OCI-LY7 (cell line): ENCODE measurements around the gene ABHD1. TPM values are rescaled to one million over a fixed set of nuclear protein-coding genes. Genes with fewer than 3 reads are reported as not detected.

Experiments
- BruUV-seq: library from RNA; stranded (reverse); fragments of 400-500 nt; replicated peaks from 2 replicates; lab custom pipeline; 2021; lab: Mats Ljungman, UMichigan
- CTCF ChIA-PET: fragments of 300-600 bp; sonication (Branson Sonifier 250); formaldehyde crosslinking; loops from one replicate; lab custom pipeline; 2022; ENCODE audit warnings: antibody characterized with exemption; ENCODE audit not compliant: unreplicated experiment; lab: Charles Lee
- POLR2A ChIA-PET: fragments of 300-600 bp; sonication (Branson Sonifier 250); formaldehyde crosslinking; loops from one replicate; lab custom pipeline; 2022; ENCODE audit warnings: antibody characterized with exemption; lab: Charles Lee
- DNase-seq: peaks from one replicate; pipeline ENCODE4 v3.0.0-alpha.2; 2015; ENCODE audit warnings: low spot score
- H2AFZ ChIP-seq: fragments of 200-600 bp; sonication (generic), shearing (Covaris generic); 2 replicates; pipeline ENCODE4 v1.6.1; 2014; ENCODE audit warnings: mild to moderate bottlenecking, antibody characterized with exemption, low read length, moderate library complexity
- H3K27ac ChIP-seq: fragments of 200-600 bp; sonication (generic); 2 replicates; pipeline ENCODE4 v1.5.1; 2014; ENCODE audit warnings: mixed run types, low read depth, mild to moderate bottlenecking, moderate library complexity, low read length, inconsistent platforms; ENCODE audit not compliant: poor library complexity, severe bottlenecking
- H3K36me3 ChIP-seq: fragments of 200-600 bp; sonication (generic); 2 replicates; pipeline ENCODE4 v1.6.1; 2014; ENCODE audit warnings: mild to moderate bottlenecking, antibody characterized with exemption, low read length, moderate library complexity, mixed read lengths; ENCODE audit not compliant: insufficient read depth
- H3K4me1 ChIP-seq: fragments of 200-600 bp; sonication (generic); 2 replicates; pipeline ENCODE4 v1.5.1; 2014; ENCODE audit warnings: mild to moderate bottlenecking, low read length; ENCODE audit not compliant: insufficient read depth, poor library complexity, severe bottlenecking
- H3K4me2 ChIP-seq: fragments of 200-600 bp; sonication (generic); 2 replicates; pipeline ENCODE4 v1.6.1; 2014; ENCODE audit warnings: mild to moderate bottlenecking, low read length
- H3K4me3 ChIP-seq: fragments of 200-600 bp; sonication (generic); 2 replicates; pipeline ENCODE4 v1.5.1; 2014; ENCODE audit warnings: mild to moderate bottlenecking, low read depth, low read length; ENCODE audit not compliant: poor library complexity, severe bottlenecking
- H3K79me2 ChIP-seq: fragments of 200-600 bp; sonication (generic); 2 replicates; pipeline ENCODE4 v1.6.1; 2016; ENCODE audit warnings: low read depth, mild to moderate bottlenecking, low read length, moderate library complexity, mixed read lengths; ENCODE audit not compliant: insufficient read depth
- H3K9me2 ChIP-seq: fragments of 200-600 bp; sonication (generic); 2 replicates; pipeline ENCODE4 v1.6.1; 2016; ENCODE audit warnings: mild to moderate bottlenecking, low read length, mixed read lengths; ENCODE audit not compliant: insufficient read depth
- H3K9me3 ChIP-seq: fragments of 200-600 bp; sonication (generic); 2 replicates; pipeline ENCODE4 v1.6.1; 2014; ENCODE audit warnings: mild to moderate bottlenecking, mixed run types, low read length, mixed read lengths
- H4K20me1 ChIP-seq: fragments of 200-600 bp; sonication (generic); 2 replicates; pipeline ENCODE4 v1.6.1; 2014; ENCODE audit warnings: mild to moderate bottlenecking, antibody characterized with exemption, low read length, moderate library complexity, mixed read lengths; ENCODE audit not compliant: insufficient read depth
- CTCF ChIP-seq: fragments of 200-600 bp; sonication (generic); conservative IDR thresholded peaks from 2 replicates; pipeline ENCODE4 v1.5.1; 2014; ENCODE audit warnings: mild to moderate bottlenecking, antibody characterized with exemption, low read length, moderate library complexity, mixed read lengths
- EZH2phosphoT487 ChIP-seq: fragments of 200-600 bp; sonication (generic); IDR thresholded peaks from 2 replicates; pipeline ENCODE4 v1.6.1; 2018; ENCODE audit warnings: low read depth, borderline replicate concordance, mild to moderate bottlenecking, mixed run types, antibody characterized with exemption, low read length, moderate library complexity, mixed read lengths
- intact Hi-C: fragments of 100-400 bp; cut with micrococcal nuclease; formaldehyde crosslinking; loops from one replicate; pipeline ENCODE4 v1.10.0; 2022; ENCODE audit not compliant: unreplicated experiment
- total RNA-seq, 2 experiments: library from RNA; depleted of rRNA in 1 of 2; stranded (reverse); fragments of >200 nt in 1 of 2; shearing (Covaris generic) in 1 of 2; gene quantifications; 2 replicates each; pipeline ENCODE4 v1.2.3, GENCODE V29; 2014 to 2022

The ABHD1 gene
- total RNA-seq, 2 experiments from 2014 or later = not detected

- Histone ChIP-seq H3K9me2 (no peaks in the 10 kb centered on the region), H2AFZ (no peak overlapping the region), H3K36me3 (peaks cover 56% of the 10 kb centered on the region), H3K4me1 (peaks cover 12% of the 10 kb centered on the region), H3K4me2 (no peak overlapping the region), H3K79me2 (peaks cover 16% of the 10 kb centered on the region), H3K27ac (no peak overlapping the region), H3K9me3 (no peaks in the 10 kb centered on the region), H3K4me3 (no peak overlapping the region), H4K20me1 (peaks cover 5% of the 10 kb centered on the region; the same call in 1 of the 2 replicates)
- TF ChIP-seq CTCF (no peak), EZH2phosphoT487 (no peak)
- CTCF ChIA-PET = no interaction called here
- intact Hi-C loops = no loop called here
- BruUV-seq = no TSS peak
- DNase-seq = no peak
- POLR2A ChIA-PET = interaction anchor here (0.5 to 0.6 kb wide), 3 partner anchors 23 to 64 kb away, joined by 3 to 4 read pairs (median 3); no protein-coding TSS in a partner anchor
Observed at GRCh38 chr2:27128668-27129571, 5.3 kb downstream of the ABHD1 start.

- intact Hi-C loops = loop anchor here (5.0 kb wide), 1 partner anchor 82 kb away; the partner anchor contains the start of genes ATRAID and SLC5A6
- peaks cover 5% of the 10 kb centered on the region; the same call in 1 of the 2 replicates for H4K20me1 ChIP-seq
- ChIA-PET CTCF (no interaction called here), POLR2A (no interaction called here)
- BruUV-seq = no TSS peak
- no peaks in the 10 kb centered on the region for H3K9me2 ChIP-seq
- H3K9me3 ChIP-seq = no peaks in the 10 kb centered on the region
- no peak overlapping the region for H3K4me2 ChIP-seq
- no peak overlapping the region for H3K4me3 ChIP-seq
- H3K27ac ChIP-seq = no peak overlapping the region
- H3K36me3 ChIP-seq = peaks cover 56% of the 10 kb centered on the region
- TF ChIP-seq EZH2phosphoT487 = no peak
- no peak for TF ChIP-seq CTCF
- H3K79me2 ChIP-seq = peaks cover 20% of the 10 kb centered on the region
- H2AFZ ChIP-seq = no peak overlapping the region
- peaks cover 19% of the 10 kb centered on the region for H3K4me1 ChIP-seq
- DNase-seq = no peak
Observed at GRCh38 chr2:27130396-27130795, 6.8 kb downstream of the ABHD1 start.
